ENCODE results near the gene DQX1. TPM values are rescaled to one million over a fixed set of nuclear protein-coding genes. Genes with fewer than 3 reads are reported as not detected.

Gene DQX1
- polyA plus RNA-seq, 1 experiment = not detected

GRCh38 chr2:74571058-74571457, 45.0 kb upstream of the DQX1 start:
- CTCF ChIA-PET = interaction anchor here (0.7 kb wide), 2 partner anchors 84 to 303 kb away, joined by 3 to 4 read pairs; no protein-coding TSS in a partner anchor
- POLR2A ChIA-PET = no interaction called here
- Histone ChIP-seq H3K27ac (ENCODE audit: low read depth, low read length) (no peak overlapping the region), H3K9me3 (ENCODE audit: control insufficient read depth, insufficient read depth, low read length) (no peaks in the 10 kb centered on the region), H3K4me3 (ENCODE audit: low read depth, low read length) (no peak overlapping the region), H3K27me3 (ENCODE audit: control insufficient read depth, insufficient read depth, low read length) (no peaks in the 10 kb centered on the region)
- DNase-seq (ENCODE audit: low read depth, low spot score) = no peak
- TF ChIP-seq CTCF (IDR thresholded peaks at IDR 0.05; ENCODE audit: low read depth, low read length) = no peak

DNA sequence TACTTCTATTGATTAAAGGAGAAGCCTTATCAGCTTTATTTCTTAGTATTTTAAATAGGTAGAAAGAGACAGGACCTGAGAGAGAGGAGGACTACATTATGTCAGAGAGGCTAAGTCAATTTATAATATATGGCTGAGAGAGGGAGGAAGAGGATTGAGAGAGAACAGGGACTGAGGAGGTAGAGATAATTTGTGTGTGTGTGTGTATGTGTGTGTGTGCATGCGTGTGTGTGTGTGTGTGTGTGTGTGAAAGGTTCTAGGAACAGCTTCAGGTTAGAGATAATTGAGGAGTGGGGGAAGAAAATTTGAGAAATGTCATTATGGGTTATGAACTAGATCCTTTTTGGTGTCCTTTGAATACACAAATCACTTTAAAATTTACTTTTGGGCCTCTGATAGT, 43.7 kb upstream of the DQX1 start:
- ChIA-PET POLR2A (interaction anchor here (0.6 kb wide), 1 partner anchor 16 kb away, joined by 15 read pairs; the partner anchor contains the start of gene LOXL3), CTCF (interaction anchor here (0.7 kb wide), 1 partner anchor 306 kb away, joined by 4 read pairs; no protein-coding TSS in a partner anchor)
- no peaks in the 10 kb centered on the region for H3K27me3 ChIP-seq (ENCODE audit: control insufficient read depth, insufficient read depth, low read length)
- no peak for DNase-seq (ENCODE audit: low read depth, low spot score)
- H3K4me3 ChIP-seq (ENCODE audit: low read depth, low read length) = no peak overlapping the region
- no peaks in the 10 kb centered on the region for H3K9me3 ChIP-seq (ENCODE audit: control insufficient read depth, insufficient read depth, low read length)
- H3K27ac ChIP-seq (ENCODE audit: low read depth, low read length) = no peak overlapping the region
- no peak for TF ChIP-seq CTCF (IDR thresholded peaks at IDR 0.05; ENCODE audit: low read depth, low read length)

DNA sequence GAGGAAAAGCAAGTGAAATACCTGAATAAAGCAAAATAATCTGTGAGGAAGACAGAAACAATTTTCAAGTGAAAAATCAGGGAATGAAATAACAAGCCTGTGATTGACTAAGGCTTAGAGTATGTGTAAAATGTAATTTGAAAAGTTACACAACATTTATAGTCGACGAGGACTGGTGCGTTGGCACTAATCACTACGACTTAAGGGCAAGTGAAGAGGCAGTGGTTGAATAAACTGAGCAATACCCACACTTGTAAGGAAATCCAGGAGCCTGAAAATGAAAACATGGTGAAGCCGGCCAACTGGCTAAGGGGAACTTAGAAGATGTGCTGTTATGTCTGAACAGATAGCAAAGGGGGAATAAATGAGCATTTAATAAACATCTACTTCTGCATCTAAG, 41.9 kb upstream of the DQX1 start:
- ChIA-PET CTCF (interaction anchor here (1.0 to 1.9 kb wide), 3 partner anchors 9 to 18 kb away, joined by 3 to 7 read pairs (median 3); no protein-coding TSS in a partner anchor), POLR2A (interaction anchor here (0.7 to 1.7 kb wide), 5 partner anchors 9 to 92 kb away, joined by 3 to 7 read pairs (median 5); partner anchors contain the start of gene LOXL3)
- H3K4me3 ChIP-seq (ENCODE audit: low read depth, low read length) = no peak overlapping the region

GRCh38 chr2:74566754-74567085, 40.7 kb upstream of the DQX1 start:
- ChIA-PET CTCF (interaction anchor here (1.3 to 1.9 kb wide), 3 partner anchors 8 to 22 kb away, joined by 5 to 7 read pairs (median 6); no protein-coding TSS in a partner anchor), POLR2A (interaction anchor here (0.7 to 1.7 kb wide), 4 partner anchors 10 to 37 kb away, joined by 4 to 7 read pairs (median 5); partner anchors contain the start of genes AUP1, HTRA2 and LOXL3)
- DNase-seq (ENCODE audit: low read depth, low spot score) = no peak
- Histone ChIP-seq H3K27me3 (ENCODE audit: control insufficient read depth, insufficient read depth, low read length) (no peaks in the 10 kb centered on the region), H3K4me3 (ENCODE audit: low read depth, low read length) (no peak overlapping the region), H3K9me3 (ENCODE audit: control insufficient read depth, insufficient read depth, low read length) (no peaks in the 10 kb centered on the region), H3K27ac (ENCODE audit: low read depth, low read length) (peak overlapping the region; percentile 69)
- TF ChIP-seq CTCF (IDR thresholded peaks at IDR 0.05; ENCODE audit: low read depth, low read length) = no peak

More for the DNA sequence above, 41.9 kb upstream of the DQX1 start:
- no peaks in the 10 kb centered on the region for H3K9me3 ChIP-seq (ENCODE audit: control insufficient read depth, insufficient read depth, low read length)
- peak overlapping the region; percentile 87 for H3K27ac ChIP-seq (ENCODE audit: low read depth, low read length)
- no peak for TF ChIP-seq CTCF (IDR thresholded peaks at IDR 0.05; ENCODE audit: low read depth, low read length)
- no peak for DNase-seq (ENCODE audit: low read depth, low spot score)
- H3K27me3 ChIP-seq (ENCODE audit: control insufficient read depth, insufficient read depth, low read length) = no peaks in the 10 kb centered on the region

DNA sequence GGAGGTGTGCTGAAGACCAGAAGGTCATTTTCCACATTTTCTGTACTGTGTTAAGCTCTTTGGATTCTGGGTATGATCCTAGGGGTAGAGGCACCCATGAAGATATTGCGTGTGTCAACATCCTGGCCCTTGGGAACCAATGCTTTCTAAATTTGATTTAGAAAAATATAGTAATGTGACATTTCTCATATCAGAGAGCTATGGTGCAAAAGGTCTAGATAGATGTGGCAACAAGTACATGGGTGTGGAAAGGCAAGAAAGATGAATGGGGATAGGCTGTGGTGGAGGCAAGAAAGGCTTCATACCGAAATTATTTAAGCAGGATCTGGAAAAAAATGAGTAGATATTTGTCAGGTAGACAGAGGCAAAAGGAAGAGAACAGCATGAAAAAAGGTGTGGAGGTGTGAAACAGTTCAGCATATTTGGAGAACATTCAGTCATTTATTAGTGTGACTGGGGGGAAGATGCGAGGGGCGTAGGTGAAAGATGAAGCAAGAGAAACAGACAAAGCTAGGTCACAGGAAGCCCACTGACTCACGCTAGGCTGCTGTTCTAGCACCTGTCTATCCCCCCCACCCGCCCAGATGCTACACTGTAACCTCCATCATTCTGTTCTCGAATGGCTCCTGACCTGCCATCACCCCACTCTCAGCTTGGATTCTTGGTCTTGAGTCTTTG, 40.2 kb upstream of the DQX1 start:
- POLR2A ChIA-PET = interaction anchor here (0.7 to 1.7 kb wide), 4 partner anchors 11 to 36 kb away, joined by 4 to 7 read pairs (median 5); partner anchors contain the start of genes AUP1, HTRA2 and LOXL3
- Histone ChIP-seq H3K27ac (ENCODE audit: low read depth, low read length) (peak overlapping the region; percentile 69), H3K27me3 (ENCODE audit: control insufficient read depth, insufficient read depth, low read length) (no peaks in the 10 kb centered on the region), H3K9me3 (ENCODE audit: control insufficient read depth, insufficient read depth, low read length) (no peaks in the 10 kb centered on the region), H3K4me3 (ENCODE audit: low read depth, low read length) (no peak overlapping the region)
- no peak for TF ChIP-seq CTCF (IDR thresholded peaks at IDR 0.05; ENCODE audit: low read depth, low read length)
- CTCF ChIA-PET = interaction anchor here (1.3 to 1.9 kb wide), 3 partner anchors 8 to 22 kb away, joined by 5 to 7 read pairs (median 6); no protein-coding TSS in a partner anchor
- no peak for DNase-seq (ENCODE audit: low read depth, low spot score)
